Loucy (cell line): ENCODE measurements around the gene RRP1B.

ENCODE experiments used
- CTCF ChIP-seq: fragments of 200-600 bp; sonication (generic); conservative IDR thresholded peaks from 2 replicates; pipeline ENCODE4 v1.5.1; 2014; ENCODE audit warnings: mild to moderate bottlenecking, antibody characterized with exemption, low read length
- EZH2phosphoT487 ChIP-seq: fragments of 200-600 bp; IDR thresholded peaks from 2 replicates; pipeline ENCODE4 v1.6.1; 2018; ENCODE audit warnings: antibody characterized with exemption, mild to moderate bottlenecking, moderate library complexity, borderline replicate concordance

DNA sequence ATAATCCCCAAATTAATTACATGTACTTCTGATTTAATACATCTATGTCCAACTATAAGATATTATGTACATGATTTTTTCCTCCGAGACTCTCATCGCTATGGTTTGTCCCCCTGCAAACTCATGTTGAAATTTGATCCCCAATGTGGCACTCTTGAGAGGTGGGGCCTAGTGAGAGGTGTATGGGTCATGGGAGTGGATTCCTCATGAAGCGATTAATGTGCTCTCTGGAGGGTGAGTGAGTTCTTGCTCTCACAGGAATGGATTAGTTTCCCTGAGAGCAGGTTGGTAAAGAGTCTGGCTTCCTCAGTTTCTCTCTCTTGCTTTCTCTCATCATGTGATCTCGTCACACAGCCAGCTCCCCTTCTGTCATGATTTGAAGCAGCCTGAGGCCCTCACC lies 16.2 kb upstream of the RRP1B start:
- TF ChIP-seq CTCF (no peak), EZH2phosphoT487 (no peak)
